Lung (tissue), 12 donors: Measurements from ENCODE around the gene HACD2. TPM values are rescaled to one million over a fixed set of nuclear protein-coding genes. Genes with fewer than 3 reads are reported as not detected.

Experiments used
- ATAC-seq: fragments of 200-7000 bp; cut with Tn5 transposase; one replicate; pipeline ENCODE4 v1.9.1; 2020; ENCODE audit warnings: moderate number of reproducible peaks; ENCODE audit not compliant: insufficient read depth, low FRiP score
- DNase-seq, 3 donors: peaks; one replicate each; pipeline ENCODE4 v3.0.0-alpha.2; 2013 to 2017
- H3K27ac ChIP-seq, 2 donors: one replicate each; pipeline ENCODE4 v1.5.1; 2013; ENCODE audit warnings: mild to moderate bottlenecking in 2 of 2, moderate library complexity in 2 of 2, control low read depth in 1 of 2, inconsistent platforms in 1 of 2, low read depth in 1 of 2, low read length in 1 of 2
- H3K27me3 ChIP-seq, 3 donors: one replicate each; pipeline ENCODE4 v1.5.1; 2013; ENCODE audit warnings: low read length in 2 of 3; ENCODE audit not compliant: control insufficient read depth in 3 of 3, insufficient read depth in 3 of 3
- H3K36me3 ChIP-seq, 4 donors: one replicate each; pipeline ENCODE4 v1.5.1; 2013; ENCODE audit warnings: low read length in 4 of 4, mild to moderate bottlenecking in 1 of 4, moderate library complexity in 1 of 4; ENCODE audit not compliant: control insufficient read depth in 4 of 4, insufficient read depth in 4 of 4
- H3K4me1 ChIP-seq, 5 donors: one replicate each; pipeline ENCODE4 v1.5.1; 2013; ENCODE audit warnings: low read length in 5 of 5, mild to moderate bottlenecking in 2 of 5, moderate library complexity in 1 of 5; ENCODE audit not compliant: control insufficient read depth in 5 of 5, insufficient read depth in 5 of 5
- H3K4me3 ChIP-seq: one replicate; pipeline ENCODE4 v1.5.1; 2013; ENCODE audit warnings: mild to moderate bottlenecking, control low read depth, moderate library complexity
- H3K9ac ChIP-seq, 2 donors: one replicate each; pipeline ENCODE4 v1.5.1; 2013; ENCODE audit warnings: low read length in 2 of 2, control low read depth in 1 of 2; ENCODE audit not compliant: insufficient read depth in 1 of 2
- H3K9me3 ChIP-seq, 4 donors: one replicate each; pipeline ENCODE4 v1.5.1; 2013; ENCODE audit warnings: low read length in 3 of 4, mild to moderate bottlenecking in 1 of 4, moderate library complexity in 1 of 4; ENCODE audit not compliant: control insufficient read depth in 4 of 4, insufficient read depth in 3 of 4
- CTCF ChIP-seq: IDR thresholded peaks from 2 replicates; pipeline ENCODE4 v1.5.1; 2012; ENCODE audit warnings: mild to moderate bottlenecking; ENCODE audit errors: control extremely low read depth, extremely low read depth
- WGBS, 2 donors: extraction: QIAGEN DNeasy Blood & Tissue Kit; methylation state at CpG; one replicate each; pipeline ENCODE4 v1.1.7; 2013; 5-methylcytosine and 5-hydroxymethylcytosine counted together
- polyA plus RNA-seq, 2 donors: library from polyadenylated mRNA; stranded (reverse); fragments of 200-250 nt; gene quantifications; one replicate each; pipeline ENCODE4 v1.2.1, GENCODE V29; 2013
- total RNA-seq, 2 donors: library from RNA; depleted of rRNA in 1 of 2; stranded (reverse); fragments of >200 nt in 1 of 2; gene quantifications; one replicate each; pipeline ENCODE4 v1.2.1, GENCODE V29; 2014 to 2021
- donor health status: control.
- donor health status: control.
- donor health status: Bipolar disorder and iron deficiency.
- donor health status: healthy.
- donor health status: DM: yes; HTN: yes; CAD: no.

Gene HACD2
- total and polyA plus RNA-seq, 4 donors, result 17.1 to 40.7 (median 28.2) TPM

GRCh38 chr3:123464211-123464610, 120.6 kb downstream of the HACD2 start:
- peaks cover 0 to 5% (median 0%) of the 10 kb centered on the region in 5 donors for H3K4me1 ChIP-seq
- DNase-seq, result no peak
- 68 to 75% methylated on average over 7 of the region's 7 CpGs for WGBS, 2 donors
- H3K9ac ChIP-seq, result no peak overlapping the region
- no peak overlapping the region for H3K27ac ChIP-seq
- H3K9me3 ChIP-seq, result no peaks in the 10 kb centered on the region
- ATAC-seq, result no peak
- no peak for TF ChIP-seq CTCF
- no peak overlapping the region for H3K4me3 ChIP-seq
- no peaks in the 10 kb centered on the region for H3K36me3 ChIP-seq
- peaks cover 0 to 5% (median 2%) of the 10 kb centered on the region in 3 donors for H3K27me3 ChIP-seq

GRCh38 chr3:123459862-123460261, 125.0 kb downstream of the HACD2 start:
- no peak overlapping the region for H3K4me3 ChIP-seq
- no peak overlapping the region for H3K27ac ChIP-seq
- TF ChIP-seq CTCF, result no peak
- H3K9me3 ChIP-seq, result no peaks in the 10 kb centered on the region
- DNase-seq (peak in 2 of 3 donors; percentile 22), ATAC-seq (no peak)
- WGBS, 2 donors, result 27 to 33% methylated on average over 8 of the region's 8 CpGs
- peaks cover 0 to 5% (median 0%) of the 10 kb centered on the region in 5 donors for H3K4me1 ChIP-seq
- H3K27me3 ChIP-seq, result peaks cover 0 to 5% (median 2%) of the 10 kb centered on the region in 3 donors
- H3K9ac ChIP-seq, result no peak overlapping the region
- no peaks in the 10 kb centered on the region for H3K36me3 ChIP-seq

GRCh38 chr3:123458255-123458654, 126.6 kb downstream of the HACD2 start:
- H3K27me3 ChIP-seq, result peaks cover 0 to 9% (median 2%) of the 10 kb centered on the region in 3 donors
- ATAC-seq (no peak), DNase-seq (no peak)
- H3K4me3 ChIP-seq, result no peak overlapping the region
- WGBS, 2 donors, result 78 to 87% methylated on average over 5 of the region's 5 CpGs
- TF ChIP-seq CTCF, result no peak
- H3K9ac ChIP-seq, result no peak overlapping the region
- no peaks in the 10 kb centered on the region for H3K36me3 ChIP-seq
- H3K4me1 ChIP-seq, result peaks cover 0 to 5% (median 0%) of the 10 kb centered on the region in 5 donors
- no peaks in the 10 kb centered on the region for H3K9me3 ChIP-seq
- no peak overlapping the region for H3K27ac ChIP-seq

DNA sequence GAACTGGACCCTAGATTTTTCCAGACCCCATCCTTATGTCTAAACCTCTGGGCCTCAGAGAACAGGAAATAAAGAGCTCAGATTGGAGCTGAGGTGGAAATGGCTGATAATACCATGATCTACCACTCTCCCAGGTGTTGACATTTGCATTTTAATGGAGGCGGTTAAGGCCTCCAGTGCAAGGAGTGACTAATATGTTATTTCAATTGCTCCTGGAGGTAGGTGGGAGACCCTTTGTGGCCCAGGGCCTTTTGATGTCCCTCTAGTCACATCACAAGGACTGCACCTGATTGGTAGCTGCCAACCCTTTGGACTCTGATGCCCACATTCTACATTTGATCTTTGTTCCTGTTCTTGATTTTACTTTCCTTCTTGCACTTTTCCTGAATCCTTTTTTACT, 127.0 kb downstream of the HACD2 start:
- Histone ChIP-seq H3K9ac (no peak overlapping the region), H3K9me3 (no peaks in the 10 kb centered on the region), H3K36me3 (no peaks in the 10 kb centered on the region), H3K27me3 (peaks cover 0 to 9% (median 2%) of the 10 kb centered on the region in 3 donors), H3K27ac (no peak overlapping the region), H3K4me1 (peaks cover 0 to 5% (median 0%) of the 10 kb centered on the region in 5 donors), H3K4me3 (no peak overlapping the region)
- ATAC-seq (no peak), DNase-seq (no peak)
- 98 to 100% methylated on average over 1 of the region's 1 CpG for WGBS, 2 donors
- TF ChIP-seq CTCF, result no peak
